MV-4-11 (cell line): ENCODE measurements around the gene TIMP4.

Source experiments
- DNase-seq: peaks from one replicate; lab custom pipeline; 2025; lab: John Stamatoyannopoulos, UW

The TIMP4 gene

GRCh38 chr3:12158387-12159226, at the start of gene TIMP4:
TIMP4 (minus strand) TSS chr3:12158912; CDS start chr3:12158840, 72 bp downstream.
- DNase-seq, result no peak

- no peak for DNase-seq
These were observed 46.5 kb upstream of the TIMP4 start for GRCh38 chr3:12205171-12205570.

- no peak for DNase-seq
These were observed 43.1 kb upstream of the TIMP4 start for GRCh38 chr3:12201813-12202212.

- DNase-seq, result peak; percentile 43
These were observed 39.6 kb upstream of the TIMP4 start for GRCh38 chr3:12198301-12198700.

GRCh38 chr3:12197475-12197874, 38.8 kb upstream of the TIMP4 start:
- no peak for DNase-seq

- DNase-seq, result no peak
These were observed 38.0 kb upstream of the TIMP4 start for GRCh38 chr3:12196684-12197083.

GRCh38 chr3:12195231-12195630, 36.5 kb upstream of the TIMP4 start:
- DNase-seq, result no peak

GRCh38 chr3:12194669-12195161, 36.0 kb upstream of the TIMP4 start:
- no peak for DNase-seq

GRCh38 chr3:12194209-12194608, 35.5 kb upstream of the TIMP4 start:
- DNase-seq, result peak; percentile 94

GRCh38 chr3:12193485-12194165, 34.9 kb upstream of the TIMP4 start:
- peak; percentile 94 for DNase-seq

- no peak for DNase-seq
These were observed 34.2 kb upstream of the TIMP4 start for GRCh38 chr3:12192655-12193484.

- peak; percentile 46 for DNase-seq
These were observed 33.5 kb upstream of the TIMP4 start for GRCh38 chr3:12192173-12192572.

GRCh38 chr3:12191559-12191958, 32.8 kb upstream of the TIMP4 start:
- DNase-seq, result no peak

GRCh38 chr3:12190832-12191231, 32.1 kb upstream of the TIMP4 start:
- no peak for DNase-seq

- DNase-seq, result no peak
These were observed 31.6 kb upstream of the TIMP4 start for GRCh38 chr3:12190221-12190807.

- DNase-seq, result peak; percentile 12
These were observed 30.1 kb upstream of the TIMP4 start for GRCh38 chr3:12188681-12189287.

- DNase-seq, result no peak
These were observed 29.6 kb upstream of the TIMP4 start for GRCh38 chr3:12188328-12188648.

GRCh38 chr3:12187448-12188327, 29.0 kb upstream of the TIMP4 start:
- DNase-seq, result peak; percentile 98

- no peak for DNase-seq
These were observed 28.0 kb upstream of the TIMP4 start for GRCh38 chr3:12186515-12187286.

GRCh38 chr3:12186046-12186445, 27.3 kb upstream of the TIMP4 start:
- no peak for DNase-seq
